ENCODE results near the gene NDRG2.

GRCh38 chr14:20998674-20999366 lies 26.0 kb downstream of the NDRG2 start, which contains the start of gene SLC39A2:
- TF ChIP-seq CTCF (IDR thresholded peaks at IDR 0.05; ENCODE audit: insufficient read depth, low read length) (no peak), GABPA (IDR thresholded peaks at IDR 0.05; ENCODE audit: low read depth) (no peak), POLR2AphosphoS5 (IDR thresholded peaks at IDR 0.05; ENCODE audit: low read depth) (no peak), SPI1 (IDR thresholded peaks at IDR 0.05; ENCODE audit: borderline replicate concordance, low read depth) (no peak)

Data from HL-60 (cell line).